Dendritic cell treated with granulocyte-macrophage colony-stimulating factor and Interleukin-4, amounts not matched to agents 40 ng/mL and 50 ng/mL, for 4 days (primary cell): ENCODE measurements around the gene TRMT44.
A peak's percentile ranks its signal among the peaks of the same experiment; 100 is the strongest.

Experiments
- H3K27ac Mint-ChIP-seq: one replicate; pipeline ENCODE4 v1.8.0; 2022; ENCODE audit warnings: mild to moderate bottlenecking, mixed read lengths
- H3K27me3 Mint-ChIP-seq: one replicate; pipeline ENCODE4 v1.8.0; 2022; ENCODE audit warnings: mild to moderate bottlenecking, mixed read lengths
- H3K36me3 Mint-ChIP-seq: one replicate; pipeline ENCODE4 v1.8.0; 2022; ENCODE audit warnings: low read depth, mixed read lengths
- H3K4me1 Mint-ChIP-seq: one replicate; pipeline ENCODE4 v1.8.0; 2022; ENCODE audit warnings: low read depth, mixed read lengths
- H3K4me3 Mint-ChIP-seq: one replicate; pipeline ENCODE4 v1.8.0; 2022; ENCODE audit warnings: mild to moderate bottlenecking, moderate library complexity, mixed read lengths
- H3K9me3 Mint-ChIP-seq: one replicate; pipeline ENCODE4 v1.8.0; 2022; ENCODE audit warnings: mixed read lengths
- intact Hi-C: fragments of 100-400 bp; cut with micrococcal nuclease; formaldehyde crosslinking; loops from one replicate; pipeline ENCODE4 v1.15.0; 2022

Gene TRMT44, protein sequence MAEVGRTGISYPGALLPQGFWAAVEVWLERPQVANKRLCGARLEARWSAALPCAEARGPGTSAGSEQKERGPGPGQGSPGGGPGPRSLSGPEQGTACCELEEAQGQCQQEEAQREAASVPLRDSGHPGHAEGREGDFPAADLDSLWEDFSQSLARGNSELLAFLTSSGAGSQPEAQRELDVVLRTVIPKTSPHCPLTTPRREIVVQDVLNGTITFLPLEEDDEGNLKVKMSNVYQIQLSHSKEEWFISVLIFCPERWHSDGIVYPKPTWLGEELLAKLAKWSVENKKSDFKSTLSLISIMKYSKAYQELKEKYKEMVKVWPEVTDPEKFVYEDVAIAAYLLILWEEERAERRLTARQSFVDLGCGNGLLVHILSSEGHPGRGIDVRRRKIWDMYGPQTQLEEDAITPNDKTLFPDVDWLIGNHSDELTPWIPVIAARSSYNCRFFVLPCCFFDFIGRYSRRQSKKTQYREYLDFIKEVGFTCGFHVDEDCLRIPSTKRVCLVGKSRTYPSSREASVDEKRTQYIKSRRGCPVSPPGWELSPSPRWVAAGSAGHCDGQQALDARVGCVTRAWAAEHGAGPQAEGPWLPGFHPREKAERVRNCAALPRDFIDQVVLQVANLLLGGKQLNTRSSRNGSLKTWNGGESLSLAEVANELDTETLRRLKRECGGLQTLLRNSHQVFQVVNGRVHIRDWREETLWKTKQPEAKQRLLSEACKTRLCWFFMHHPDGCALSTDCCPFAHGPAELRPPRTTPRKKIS

GRCh38 chr4:8440492-8441311 lies at the start of gene TRMT44, which contains the start of gene ACOX3:
Gene TRMT44, plus strand, starts transcription at chr4:8440777. Its CDS starts 46 bp downstream, at chr4:8440823.
Gene ACOX3, minus strand, starts transcription at chr4:8440723. Its CDS starts 24,202 bp downstream, at chr4:8416521.
- Mint-ChIP-seq H3K36me3 (peaks cover 38% of the 10 kb centered on the region), H3K4me1 (peaks cover 56% of the 10 kb centered on the region), H3K4me3 (peak within 1 kb of the TSS; percentile 84), H3K27ac (peak within 1 kb of the TSS; percentile 97), H3K9me3 (peaks cover 24% of the 10 kb centered on the region), H3K27me3 (no peaks in the 10 kb centered on the region)
- intact Hi-C loops, result loop anchor here (1.0 kb wide), 1 partner anchor 12 kb away; no protein-coding TSS in a partner anchor

GRCh38 chr4:8391071-8391470 lies 49.5 kb upstream of the TRMT44 start:
- Mint-ChIP-seq H3K9me3 (no peaks in the 10 kb centered on the region), H3K36me3 (peaks cover 96% of the 10 kb centered on the region), H3K27me3 (no peaks in the 10 kb centered on the region), H3K4me1 (no peaks in the 10 kb centered on the region), H3K27ac (no peak overlapping the region), H3K4me3 (no peak overlapping the region)
- intact Hi-C loops, result no loop called here

DNA sequence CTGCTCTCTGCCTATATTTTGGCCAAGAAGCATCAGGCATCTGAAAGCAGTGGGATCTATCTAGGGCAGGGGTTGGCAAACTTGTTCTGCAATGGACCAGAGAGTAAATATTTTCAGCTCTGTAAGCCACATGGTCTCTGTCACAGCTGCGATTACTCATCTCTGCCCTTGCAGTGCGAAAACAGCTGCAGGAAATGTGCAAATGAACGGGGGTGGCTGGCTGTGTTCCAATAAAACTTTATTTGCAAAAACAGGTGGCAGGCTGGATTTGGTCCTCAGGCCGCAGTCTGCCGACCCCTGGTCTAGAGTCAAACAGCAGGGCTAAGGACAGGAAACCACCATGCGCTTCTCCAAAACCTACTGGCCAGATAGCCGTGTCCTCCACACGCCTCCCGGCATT lies 48.6 kb upstream of the TRMT44 start:
- no peaks in the 10 kb centered on the region for H3K9me3 Mint-ChIP-seq
- H3K4me3 Mint-ChIP-seq, result no peak overlapping the region
- intact Hi-C loops, result no loop called here
- H3K27me3 Mint-ChIP-seq, result no peaks in the 10 kb centered on the region
- no peaks in the 10 kb centered on the region for H3K4me1 Mint-ChIP-seq
- no peak overlapping the region for H3K27ac Mint-ChIP-seq
- H3K36me3 Mint-ChIP-seq, result peaks cover 95% of the 10 kb centered on the region

GRCh38 chr4:8392591-8393190 lies 47.9 kb upstream of the TRMT44 start:
- Mint-ChIP-seq H3K4me1 (no peaks in the 10 kb centered on the region), H3K4me3 (no peak overlapping the region), H3K27me3 (no peaks in the 10 kb centered on the region), H3K27ac (no peak overlapping the region), H3K9me3 (no peaks in the 10 kb centered on the region), H3K36me3 (peaks cover 95% of the 10 kb centered on the region)
- intact Hi-C loops, result no loop called here

DNA sequence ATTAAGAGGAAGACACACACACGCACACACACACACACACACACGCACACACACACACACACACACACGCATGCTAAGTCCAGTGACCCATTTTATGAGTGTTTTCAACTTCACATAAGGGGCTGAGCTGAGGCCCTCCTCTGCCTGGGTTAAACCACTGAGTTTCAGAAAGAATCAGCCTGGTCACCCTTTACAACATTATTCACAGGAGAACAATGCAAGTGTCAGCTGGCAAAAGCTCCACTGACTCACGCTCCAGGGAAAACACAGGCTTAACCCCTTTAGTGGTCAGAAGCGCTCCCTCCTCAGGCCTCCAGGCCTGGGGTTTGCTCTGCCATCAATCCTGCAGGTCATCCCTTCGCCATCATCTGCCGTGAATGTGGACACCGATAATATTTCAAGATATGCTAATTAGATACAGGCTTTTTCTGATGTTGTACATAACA lies 47.0 kb upstream of the TRMT44 start:
- Mint-ChIP-seq H3K27ac (no peak overlapping the region), H3K4me3 (no peak overlapping the region), H3K36me3 (peaks cover 94% of the 10 kb centered on the region), H3K9me3 (no peaks in the 10 kb centered on the region), H3K4me1 (no peaks in the 10 kb centered on the region), H3K27me3 (no peaks in the 10 kb centered on the region)
- intact Hi-C loops, result no loop called here

- intact Hi-C loops, result no loop called here
- peaks cover 94% of the 10 kb centered on the region for H3K36me3 Mint-ChIP-seq
- H3K4me3 Mint-ChIP-seq, result no peak overlapping the region
- H3K27ac Mint-ChIP-seq, result no peak overlapping the region
- no peaks in the 10 kb centered on the region for H3K9me3 Mint-ChIP-seq
- no peaks in the 10 kb centered on the region for H3K27me3 Mint-ChIP-seq
- H3K4me1 Mint-ChIP-seq, result no peaks in the 10 kb centered on the region
Measured at GRCh38 chr4:8394061-8394519, 46.5 kb upstream of the TRMT44 start.

GRCh38 chr4:8394806-8395205 lies 45.8 kb upstream of the TRMT44 start:
- H3K27ac Mint-ChIP-seq, result no peak overlapping the region
- no peaks in the 10 kb centered on the region for H3K4me1 Mint-ChIP-seq
- H3K9me3 Mint-ChIP-seq, result no peaks in the 10 kb centered on the region
- peaks cover 93% of the 10 kb centered on the region for H3K36me3 Mint-ChIP-seq
- H3K4me3 Mint-ChIP-seq, result no peak overlapping the region
- H3K27me3 Mint-ChIP-seq, result no peaks in the 10 kb centered on the region
- intact Hi-C loops, result no loop called here

DNA sequence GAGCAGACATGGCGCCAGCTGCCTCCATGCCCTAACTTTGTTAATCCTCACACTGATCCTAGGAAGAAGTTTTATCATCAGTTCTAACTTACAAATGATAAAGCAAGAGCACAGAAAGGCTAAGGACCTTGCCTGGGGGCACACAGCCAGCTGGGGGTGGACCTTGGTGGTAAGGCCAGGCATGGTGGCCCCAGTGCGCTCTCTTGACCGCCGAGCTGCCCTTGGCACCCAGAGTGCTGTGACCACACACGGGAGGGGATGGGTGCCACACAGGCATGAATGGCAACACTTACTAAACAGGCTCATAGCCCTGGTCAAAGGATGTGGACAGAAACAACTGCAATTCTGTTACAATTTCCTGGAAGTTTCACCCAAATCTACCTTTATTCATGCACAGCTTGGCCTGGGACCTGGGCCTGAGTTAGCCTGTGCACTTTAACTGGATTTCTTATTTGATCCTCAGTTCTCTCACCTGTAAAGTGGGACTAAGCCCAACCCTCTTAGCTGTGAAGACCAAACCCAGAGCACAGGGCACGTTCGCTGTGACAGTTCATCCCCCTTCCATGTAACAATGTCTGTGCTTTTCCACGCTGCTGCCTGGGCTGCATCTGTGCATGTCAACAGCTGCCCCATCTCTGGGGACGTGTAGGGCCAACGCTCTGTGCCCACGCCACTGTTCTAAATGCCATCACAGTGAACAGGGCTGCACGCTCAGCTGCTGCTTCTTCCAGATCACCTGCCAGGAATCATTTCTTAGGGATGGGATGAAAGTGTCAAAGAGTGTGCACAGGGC lies 44.9 kb upstream of the TRMT44 start:
- intact Hi-C loops, result no loop called here
- H3K27me3 Mint-ChIP-seq, result no peaks in the 10 kb centered on the region
- H3K4me3 Mint-ChIP-seq, result no peak overlapping the region
- H3K27ac Mint-ChIP-seq, result no peak overlapping the region
- no peaks in the 10 kb centered on the region for H3K9me3 Mint-ChIP-seq
- peaks cover 85% of the 10 kb centered on the region for H3K36me3 Mint-ChIP-seq
- no peaks in the 10 kb centered on the region for H3K4me1 Mint-ChIP-seq

- intact Hi-C loops, result no loop called here
- Mint-ChIP-seq H3K36me3 (peaks cover 87% of the 10 kb centered on the region), H3K4me1 (peaks cover 9% of the 10 kb centered on the region), H3K27me3 (no peaks in the 10 kb centered on the region), H3K27ac (no peak overlapping the region), H3K9me3 (no peaks in the 10 kb centered on the region), H3K4me3 (no peak overlapping the region)
Measured at GRCh38 chr4:8396762-8397406, 43.7 kb upstream of the TRMT44 start.

GRCh38 chr4:8398347-8398746 lies 42.2 kb upstream of the TRMT44 start:
- peaks cover 86% of the 10 kb centered on the region for H3K36me3 Mint-ChIP-seq
- H3K4me3 Mint-ChIP-seq, result no peak overlapping the region
- peaks cover 20% of the 10 kb centered on the region for H3K4me1 Mint-ChIP-seq
- no peaks in the 10 kb centered on the region for H3K27me3 Mint-ChIP-seq
- intact Hi-C loops, result no loop called here
- H3K9me3 Mint-ChIP-seq, result no peaks in the 10 kb centered on the region
- H3K27ac Mint-ChIP-seq, result no peak overlapping the region

DNA sequence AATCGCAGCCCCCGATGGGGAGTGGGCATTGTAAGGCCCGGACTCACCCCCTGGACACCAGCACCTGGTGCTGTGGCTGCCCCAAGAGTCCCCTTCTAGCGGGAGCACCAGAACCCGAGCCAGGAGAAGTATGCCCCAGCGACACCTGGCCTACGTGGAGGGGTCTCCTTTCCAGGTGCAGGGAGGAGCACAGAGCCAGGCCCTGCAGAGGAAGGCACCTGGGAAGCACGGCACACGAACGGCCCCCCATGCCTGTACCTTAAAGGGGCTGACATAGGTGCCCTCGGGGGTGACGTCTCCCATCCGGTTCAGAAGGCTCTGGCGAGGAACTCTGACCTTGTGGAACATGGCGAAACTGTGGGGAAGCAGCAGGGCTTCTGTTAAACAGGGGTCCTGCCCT lies 41.3 kb upstream of the TRMT44 start:
- H3K9me3 Mint-ChIP-seq, result no peaks in the 10 kb centered on the region
- H3K36me3 Mint-ChIP-seq, result peaks cover 85% of the 10 kb centered on the region
- no peaks in the 10 kb centered on the region for H3K27me3 Mint-ChIP-seq
- intact Hi-C loops, result no loop called here
- no peak overlapping the region for H3K4me3 Mint-ChIP-seq
- peaks cover 21% of the 10 kb centered on the region for H3K4me1 Mint-ChIP-seq
- H3K27ac Mint-ChIP-seq, result no peak overlapping the region

GRCh38 chr4:8400632-8401325 lies 39.8 kb upstream of the TRMT44 start:
- Mint-ChIP-seq H3K4me1 (peaks cover 21% of the 10 kb centered on the region), H3K9me3 (no peaks in the 10 kb centered on the region), H3K27ac (no peak overlapping the region), H3K4me3 (no peak overlapping the region), H3K27me3 (no peaks in the 10 kb centered on the region), H3K36me3 (peaks cover 85% of the 10 kb centered on the region)
- intact Hi-C loops, result no loop called here
